ENCODE data around the gene CREB3L2.

The CREB3L2 gene

GRCh38 chr7:137878333-137878961 is 123.4 kb downstream of the CREB3L2 start:
- no peak for DNase-seq (ENCODE audit: extremely low read depth in 1 of 2, low read depth in 1 of 2)

- no peak for DNase-seq (ENCODE audit: extremely low read depth in 1 of 2, low read depth in 1 of 2)
Observed at GRCh38 chr7:137877027-137877675, 124.7 kb downstream of the CREB3L2 start.

- DNase-seq (ENCODE audit: extremely low read depth in 1 of 2, low read depth in 1 of 2): no peak
Observed at GRCh38 chr7:137875746-137876145, 126.1 kb downstream of the CREB3L2 start.

- DNase-seq (ENCODE audit: extremely low read depth in 1 of 2, low read depth in 1 of 2): no peak
Observed at GRCh38 chr7:137873979-137874777, 127.7 kb downstream of the CREB3L2 start.

- DNase-seq (ENCODE audit: extremely low read depth in 1 of 2, low read depth in 1 of 2): no peak
Observed at GRCh38 chr7:137873524-137873923, 128.4 kb downstream of the CREB3L2 start.

- DNase-seq (ENCODE audit: extremely low read depth in 1 of 2, low read depth in 1 of 2): no peak
Observed at GRCh38 chr7:137871170-137871915, 130.5 kb downstream of the CREB3L2 start.

- DNase-seq (ENCODE audit: extremely low read depth in 1 of 2, low read depth in 1 of 2): no peak
Observed at GRCh38 chr7:137870684-137871083, 131.2 kb downstream of the CREB3L2 start.

GRCh38 chr7:137870078-137870477 is 131.8 kb downstream of the CREB3L2 start:
- no peak for DNase-seq (ENCODE audit: extremely low read depth in 1 of 2, low read depth in 1 of 2)

- DNase-seq (ENCODE audit: extremely low read depth in 1 of 2, low read depth in 1 of 2): no peak
Observed at GRCh38 chr7:137869260-137869659, 132.6 kb downstream of the CREB3L2 start.

- no peak for DNase-seq (ENCODE audit: extremely low read depth in 1 of 2, low read depth in 1 of 2)
Observed at GRCh38 chr7:137867289-137867688, 134.6 kb downstream of the CREB3L2 start.

GRCh38 chr7:137865764-137866163 is 136.1 kb downstream of the CREB3L2 start:
- no peak for DNase-seq (ENCODE audit: extremely low read depth in 1 of 2, low read depth in 1 of 2)

- no peak for DNase-seq (ENCODE audit: extremely low read depth in 1 of 2, low read depth in 1 of 2)
Observed at GRCh38 chr7:137862964-137863363, 138.9 kb downstream of the CREB3L2 start.

GRCh38 chr7:137862358-137862757 is 139.5 kb downstream of the CREB3L2 start:
- no peak for DNase-seq (ENCODE audit: extremely low read depth in 1 of 2, low read depth in 1 of 2)

GRCh38 chr7:137860542-137860941 is 141.3 kb downstream of the CREB3L2 start:
- DNase-seq (ENCODE audit: extremely low read depth in 1 of 2, low read depth in 1 of 2): no peak

- DNase-seq (ENCODE audit: extremely low read depth in 1 of 2, low read depth in 1 of 2): no peak
Observed at GRCh38 chr7:137853053-137853452, 148.8 kb downstream of the CREB3L2 start.

GRCh38 chr7:137852108-137852507 is 149.8 kb downstream of the CREB3L2 start:
- no peak for DNase-seq (ENCODE audit: extremely low read depth in 1 of 2, low read depth in 1 of 2)

- no peak for DNase-seq (ENCODE audit: extremely low read depth in 1 of 2, low read depth in 1 of 2)
Observed at GRCh38 chr7:137850972-137851945, 150.6 kb downstream of the CREB3L2 start.

- DNase-seq (ENCODE audit: extremely low read depth in 1 of 2, low read depth in 1 of 2): no peak
Observed at GRCh38 chr7:137850571-137850970, 151.3 kb downstream of the CREB3L2 start.

GRCh38 chr7:137848095-137848494 is 153.8 kb downstream of the CREB3L2 start:
- no peak for DNase-seq (ENCODE audit: extremely low read depth in 1 of 2, low read depth in 1 of 2)

GRCh38 chr7:137847568-137848050 is 154.3 kb downstream of the CREB3L2 start:
- no peak for DNase-seq (ENCODE audit: extremely low read depth in 1 of 2, low read depth in 1 of 2)
